HG03457 (cell line): Measurements from ENCODE around the gene RNASEH2C.
"Not testable (repeated sequence)": the region's sequence is repeated elsewhere in the genome, so short reads cannot be mapped to it uniquely, and the experiment has no call there.

Source experiments
- ATAC-seq: cut with Tn5 transposase; IDR thresholded peaks from one replicate; pipeline ENCODE4 v1.9.1; 2021; ENCODE audit warnings: moderate number of reproducible peaks; ENCODE audit not compliant: unreplicated experiment

The RNASEH2C gene

GRCh38 chr11:65691847-65692246 is 28.8 kb downstream of the RNASEH2C start:
- ATAC-seq = not testable (repeated sequence)

GRCh38 chr11:65685981-65686380 is 34.6 kb downstream of the RNASEH2C start:
- no peak for ATAC-seq

- not testable (repeated sequence) for ATAC-seq
These were observed 37.1 kb downstream of the RNASEH2C start for GRCh38 chr11:65683480-65683879.

- ATAC-seq = no peak
These were observed 40.3 kb downstream of the RNASEH2C start for GRCh38 chr11:65680192-65680743.

GRCh38 chr11:65672982-65673381 is 47.6 kb downstream of the RNASEH2C start:
- ATAC-seq = no peak

- no peak for ATAC-seq
These were observed 48.3 kb downstream of the RNASEH2C start for GRCh38 chr11:65672180-65672860.
